SK-N-SH treated with all-trans-retinoic acid at 6 μM for 48 hours (cell line): Measurements from ENCODE around the gene C20orf141.
"Not testable (repeated sequence)": the region's sequence is repeated elsewhere in the genome, so short reads cannot be mapped to it uniquely, and the experiment has no call there.

Source experiments
- ATAC-seq: fragments of 200-7000 bp; cut with Tn5 transposase; 3 replicates; pipeline ENCODE4 v1.9.1; 2020; ENCODE audit warnings: mild to moderate bottlenecking, moderate library complexity
- ARNTL ChIP-seq: fragments of 450-650 bp; formaldehyde crosslinking; IDR thresholded peaks from 2 replicates; pipeline ENCODE4 v1.5.0; 2020; ENCODE audit warnings: low read depth, mild to moderate bottlenecking, moderate library complexity, borderline replicate concordance
- BACH2 ChIP-seq: fragments of 250-450 bp; sonication (Bioruptor Pico); IDR thresholded peaks from 2 replicates; pipeline ENCODE4 v1.9.0; 2021; ENCODE audit warnings: mild to moderate bottlenecking, borderline replicate concordance
- CSDC2 ChIP-seq: fragments of 250-450 bp; sonication (Bioruptor Pico); IDR thresholded peaks from 2 replicates; pipeline ENCODE4 v1.5.0; 2020; ENCODE audit warnings: mild to moderate bottlenecking, moderate library complexity
- ESRRG ChIP-seq: fragments of 250-450 bp; sonication (Bioruptor Pico); IDR thresholded peaks from 2 replicates; pipeline ENCODE4 v1.6.1; 2021; ENCODE audit warnings: mild to moderate bottlenecking
- GLIS3 ChIP-seq: fragments of 250-450 bp; sonication (Bioruptor Pico); IDR thresholded peaks from 2 replicates; pipeline ENCODE4 v1.5.0; 2020; ENCODE audit warnings: mild to moderate bottlenecking, moderate library complexity
- ISL1 ChIP-seq: fragments of 250-450 bp; sonication (Bioruptor Pico); IDR thresholded peaks from 2 replicates; pipeline ENCODE4 v2.1.2; 2022; ENCODE audit warnings: mild to moderate bottlenecking, moderate library complexity
- OSR1 ChIP-seq: fragments of 250-450 bp; sonication (Bioruptor Pico); IDR thresholded peaks from 2 replicates; pipeline ENCODE4 v1.8.0; 2022; ENCODE audit warnings: moderate library complexity, mild to moderate bottlenecking, inconsistent platforms
- PPARA ChIP-seq: fragments of 250-450 bp; sonication (Bioruptor Pico); IDR thresholded peaks from 2 replicates; pipeline ENCODE4 v1.5.0; 2020; ENCODE audit warnings: mild to moderate bottlenecking, borderline replicate concordance
- RARB ChIP-seq: fragments of 250-450 bp; sonication (Bioruptor Pico); IDR thresholded peaks from 2 replicates; pipeline ENCODE4 v1.8.0; 2021; ENCODE audit warnings: mild to moderate bottlenecking, moderate library complexity
- SNAI2 ChIP-seq: fragments of 250-450 bp; sonication (Bioruptor Pico); IDR thresholded peaks from 2 replicates; pipeline ENCODE4 v1.5.0; 2020; ENCODE audit warnings: mild to moderate bottlenecking, moderate library complexity
- TCF4 ChIP-seq: fragments of 250-450 bp; sonication (Bioruptor Pico); IDR thresholded peaks from 2 replicates; pipeline ENCODE4 v1.8.0; 2021; ENCODE audit warnings: mild to moderate bottlenecking, moderate library complexity, borderline replicate concordance
- TOX ChIP-seq: fragments of 250-450 bp; sonication (Bioruptor Pico); IDR thresholded peaks from 2 replicates; pipeline ENCODE4 v1.8.0; 2021; ENCODE audit warnings: mild to moderate bottlenecking, moderate library complexity, borderline replicate concordance
- ZFP3 ChIP-seq: fragments of 250-450 bp; sonication (Bioruptor Pico); IDR thresholded peaks from 2 replicates; pipeline ENCODE4 v1.5.0; 2020; ENCODE audit warnings: mild to moderate bottlenecking, moderate library complexity
- ZFP30 ChIP-seq: fragments of 450-650 bp; formaldehyde crosslinking; IDR thresholded peaks from 2 replicates; pipeline ENCODE4 v1.5.0; 2022; ENCODE audit warnings: mild to moderate bottlenecking, moderate library complexity
- ZNF565 ChIP-seq: fragments of 450-650 bp; formaldehyde crosslinking; conservative IDR thresholded peaks from 2 replicates; pipeline ENCODE4 v1.5.0; 2020; ENCODE audit warnings: low read depth, mild to moderate bottlenecking, moderate library complexity
- ZNF70 ChIP-seq: fragments of 450-650 bp; formaldehyde crosslinking; IDR thresholded peaks from 2 replicates; pipeline ENCODE4 v1.5.0; 2020; ENCODE audit warnings: mild to moderate bottlenecking, moderate library complexity
- ZNF8 ChIP-seq: fragments of 450-650 bp; formaldehyde crosslinking; IDR thresholded peaks from 2 replicates; pipeline ENCODE4 v1.5.0; 2020; ENCODE audit warnings: mild to moderate bottlenecking, moderate library complexity
- TF ChIP-seq, protein P1 (sequence below): fragments of 250-450 bp; sonication (Bioruptor Pico); IDR thresholded peaks from 2 replicates; pipeline ENCODE4 v1.5.0; 2020; ENCODE audit warnings: mild to moderate bottlenecking, moderate library complexity
- TF ChIP-seq, protein P2 (sequence below): fragments of 250-450 bp; sonication (Bioruptor Pico); IDR thresholded peaks from 2 replicates; pipeline ENCODE4 v1.8.0; 2021; ENCODE audit warnings: low read depth, mild to moderate bottlenecking, moderate library complexity, borderline replicate concordance
- TF ChIP-seq, protein P3 (sequence below): fragments of 250-450 bp; sonication (Bioruptor Pico); IDR thresholded peaks from 2 replicates; pipeline ENCODE4 v1.5.1; 2021; ENCODE audit warnings: mild to moderate bottlenecking, moderate library complexity
- TF ChIP-seq, protein P4 (sequence below): fragments of 250-450 bp; sonication (Bioruptor Pico); IDR thresholded peaks from 2 replicates; pipeline ENCODE4 v1.8.0; 2020; ENCODE audit warnings: mild to moderate bottlenecking, moderate library complexity, borderline replicate concordance

C20orf141 gene

DNA sequence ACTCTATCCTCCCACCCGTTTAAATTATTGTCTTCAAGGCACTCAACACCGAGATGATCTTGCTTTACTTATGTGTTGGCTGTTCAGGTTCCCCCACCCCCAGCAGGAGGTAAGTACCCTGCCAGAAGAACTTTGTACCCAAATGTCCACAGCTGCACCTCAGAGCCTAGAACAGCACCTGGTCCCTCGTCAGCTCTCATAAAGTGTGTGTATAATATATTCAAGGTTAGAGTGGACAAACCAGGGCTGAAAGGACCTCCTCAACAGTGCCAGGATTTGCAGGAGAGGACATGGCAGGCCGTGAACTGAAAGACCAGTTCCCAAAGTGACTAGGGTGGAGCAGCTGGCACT is 8.5 kb upstream of the C20orf141 start:
- no peak for ATAC-seq
- no peak for TF ChIP-seq ZFP3 (CRISPR knock-in tag)
- TF ChIP-seq, protein P1, sequence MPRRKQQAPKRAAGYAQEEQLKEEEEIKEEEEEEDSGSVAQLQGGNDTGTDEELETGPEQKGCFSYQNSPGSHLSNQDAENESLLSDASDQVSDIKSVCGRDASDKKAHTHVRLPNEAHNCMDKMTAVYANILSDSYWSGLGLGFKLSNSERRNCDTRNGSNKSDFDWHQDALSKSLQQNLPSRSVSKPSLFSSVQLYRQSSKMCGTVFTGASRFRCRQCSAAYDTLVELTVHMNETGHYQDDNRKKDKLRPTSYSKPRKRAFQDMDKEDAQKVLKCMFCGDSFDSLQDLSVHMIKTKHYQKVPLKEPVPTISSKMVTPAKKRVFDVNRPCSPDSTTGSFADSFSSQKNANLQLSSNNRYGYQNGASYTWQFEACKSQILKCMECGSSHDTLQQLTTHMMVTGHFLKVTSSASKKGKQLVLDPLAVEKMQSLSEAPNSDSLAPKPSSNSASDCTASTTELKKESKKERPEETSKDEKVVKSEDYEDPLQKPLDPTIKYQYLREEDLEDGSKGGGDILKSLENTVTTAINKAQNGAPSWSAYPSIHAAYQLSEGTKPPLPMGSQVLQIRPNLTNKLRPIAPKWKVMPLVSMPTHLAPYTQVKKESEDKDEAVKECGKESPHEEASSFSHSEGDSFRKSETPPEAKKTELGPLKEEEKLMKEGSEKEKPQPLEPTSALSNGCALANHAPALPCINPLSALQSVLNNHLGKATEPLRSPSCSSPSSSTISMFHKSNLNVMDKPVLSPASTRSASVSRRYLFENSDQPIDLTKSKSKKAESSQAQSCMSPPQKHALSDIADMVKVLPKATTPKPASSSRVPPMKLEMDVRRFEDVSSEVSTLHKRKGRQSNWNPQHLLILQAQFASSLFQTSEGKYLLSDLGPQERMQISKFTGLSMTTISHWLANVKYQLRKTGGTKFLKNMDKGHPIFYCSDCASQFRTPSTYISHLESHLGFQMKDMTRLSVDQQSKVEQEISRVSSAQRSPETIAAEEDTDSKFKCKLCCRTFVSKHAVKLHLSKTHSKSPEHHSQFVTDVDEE = no peak
- TF ChIP-seq, protein P2, sequence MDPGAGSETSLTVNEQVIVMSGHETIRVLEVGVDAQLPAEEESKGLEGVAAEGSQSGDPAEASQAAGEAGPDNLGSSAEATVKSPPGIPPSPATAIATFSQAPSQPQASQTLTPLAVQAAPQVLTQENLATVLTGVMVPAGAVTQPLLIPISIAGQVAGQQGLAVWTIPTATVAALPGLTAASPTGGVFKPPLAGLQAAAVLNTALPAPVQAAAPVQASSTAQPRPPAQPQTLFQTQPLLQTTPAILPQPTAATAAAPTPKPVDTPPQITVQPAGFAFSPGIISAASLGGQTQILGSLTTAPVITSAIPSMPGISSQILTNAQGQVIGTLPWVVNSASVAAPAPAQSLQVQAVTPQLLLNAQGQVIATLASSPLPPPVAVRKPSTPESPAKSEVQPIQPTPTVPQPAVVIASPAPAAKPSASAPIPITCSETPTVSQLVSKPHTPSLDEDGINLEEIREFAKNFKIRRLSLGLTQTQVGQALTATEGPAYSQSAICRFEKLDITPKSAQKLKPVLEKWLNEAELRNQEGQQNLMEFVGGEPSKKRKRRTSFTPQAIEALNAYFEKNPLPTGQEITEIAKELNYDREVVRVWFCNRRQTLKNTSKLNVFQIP (CRISPR knock-in tag) = no peak
- no peak for TF ChIP-seq BACH2 (CRISPR knock-in tag)
- no peak for TF ChIP-seq ZFP30
- no peak for TF ChIP-seq OSR1 (CRISPR knock-in tag)
- TF ChIP-seq ZNF8 (CRISPR knock-in tag) = no peak
- TF ChIP-seq RARB (CRISPR knock-in tag) = no peak
- no peak for TF ChIP-seq ARNTL (CRISPR knock-in tag)
- TF ChIP-seq, all 23 proteins: peak for 0

DNA sequence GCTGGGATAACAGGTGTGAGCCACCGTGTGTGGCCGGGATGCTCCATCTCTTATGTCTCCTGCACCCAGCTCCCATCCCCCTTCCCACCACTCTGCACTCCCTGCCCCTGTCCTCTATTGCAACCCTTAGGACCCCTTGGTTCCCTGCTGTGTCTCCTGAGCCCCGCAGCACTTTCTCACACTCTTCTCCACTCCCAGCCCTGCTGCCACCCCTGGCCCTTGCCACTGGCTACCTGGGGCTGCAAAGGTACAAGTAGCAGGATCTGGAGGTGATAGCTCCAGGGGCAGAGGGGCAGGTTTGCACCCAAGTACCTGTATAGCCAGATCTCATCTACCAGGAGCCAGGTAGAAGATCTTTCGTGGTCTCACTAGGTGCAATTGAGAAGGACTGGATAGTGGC is 7.8 kb upstream of the C20orf141 start:
- TF ChIP-seq TCF4 (CRISPR knock-in tag) (no peak), ZFP3 (CRISPR knock-in tag) (no peak), GLIS3 (CRISPR knock-in tag) (no peak), RARB (CRISPR knock-in tag) (no peak), ESRRG (CRISPR knock-in tag) (no peak), ZNF8 (CRISPR knock-in tag) (no peak), PPARA (CRISPR knock-in tag) (no peak), ZFP30 (no peak), BACH2 (CRISPR knock-in tag) (no peak), SNAI2 (CRISPR knock-in tag) (no peak), CSDC2 (CRISPR knock-in tag) (no peak), OSR1 (CRISPR knock-in tag) (no peak), ISL1 (CRISPR knock-in tag) (no peak), ZNF565 (CRISPR knock-in tag) (no peak), TOX (CRISPR knock-in tag) (no peak), ZNF70 (CRISPR knock-in tag) (no peak)
- TF ChIP-seq, protein P1 = no peak
- TF ChIP-seq, protein P3, sequence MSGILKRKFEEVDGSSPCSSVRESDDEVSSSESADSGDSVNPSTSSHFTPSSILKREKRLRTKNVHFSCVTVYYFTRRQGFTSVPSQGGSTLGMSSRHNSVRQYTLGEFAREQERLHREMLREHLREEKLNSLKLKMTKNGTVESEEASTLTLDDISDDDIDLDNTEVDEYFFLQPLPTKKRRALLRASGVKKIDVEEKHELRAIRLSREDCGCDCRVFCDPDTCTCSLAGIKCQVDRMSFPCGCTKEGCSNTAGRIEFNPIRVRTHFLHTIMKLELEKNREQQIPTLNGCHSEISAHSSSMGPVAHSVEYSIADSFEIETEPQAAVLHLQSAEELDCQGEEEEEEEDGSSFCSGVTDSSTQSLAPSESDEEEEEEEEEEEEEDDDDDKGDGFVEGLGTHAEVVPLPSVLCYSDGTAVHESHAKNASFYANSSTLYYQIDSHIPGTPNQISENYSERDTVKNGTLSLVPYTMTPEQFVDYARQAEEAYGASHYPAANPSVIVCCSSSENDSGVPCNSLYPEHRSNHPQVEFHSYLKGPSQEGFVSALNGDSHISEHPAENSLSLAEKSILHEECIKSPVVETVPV (CRISPR knock-in tag) = no peak
- TF ChIP-seq, protein P2 (CRISPR knock-in tag) = no peak
- TF ChIP-seq, protein P4, sequence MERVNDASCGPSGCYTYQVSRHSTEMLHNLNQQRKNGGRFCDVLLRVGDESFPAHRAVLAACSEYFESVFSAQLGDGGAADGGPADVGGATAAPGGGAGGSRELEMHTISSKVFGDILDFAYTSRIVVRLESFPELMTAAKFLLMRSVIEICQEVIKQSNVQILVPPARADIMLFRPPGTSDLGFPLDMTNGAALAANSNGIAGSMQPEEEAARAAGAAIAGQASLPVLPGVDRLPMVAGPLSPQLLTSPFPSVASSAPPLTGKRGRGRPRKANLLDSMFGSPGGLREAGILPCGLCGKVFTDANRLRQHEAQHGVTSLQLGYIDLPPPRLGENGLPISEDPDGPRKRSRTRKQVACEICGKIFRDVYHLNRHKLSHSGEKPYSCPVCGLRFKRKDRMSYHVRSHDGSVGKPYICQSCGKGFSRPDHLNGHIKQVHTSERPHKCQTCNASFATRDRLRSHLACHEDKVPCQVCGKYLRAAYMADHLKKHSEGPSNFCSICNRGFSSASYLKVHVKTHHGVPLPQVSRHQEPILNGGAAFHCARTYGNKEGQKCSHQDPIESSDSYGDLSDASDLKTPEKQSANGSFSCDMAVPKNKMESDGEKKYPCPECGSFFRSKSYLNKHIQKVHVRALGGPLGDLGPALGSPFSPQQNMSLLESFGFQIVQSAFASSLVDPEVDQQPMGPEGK (CRISPR knock-in tag) = no peak
- ATAC-seq = no peak

DNA sequence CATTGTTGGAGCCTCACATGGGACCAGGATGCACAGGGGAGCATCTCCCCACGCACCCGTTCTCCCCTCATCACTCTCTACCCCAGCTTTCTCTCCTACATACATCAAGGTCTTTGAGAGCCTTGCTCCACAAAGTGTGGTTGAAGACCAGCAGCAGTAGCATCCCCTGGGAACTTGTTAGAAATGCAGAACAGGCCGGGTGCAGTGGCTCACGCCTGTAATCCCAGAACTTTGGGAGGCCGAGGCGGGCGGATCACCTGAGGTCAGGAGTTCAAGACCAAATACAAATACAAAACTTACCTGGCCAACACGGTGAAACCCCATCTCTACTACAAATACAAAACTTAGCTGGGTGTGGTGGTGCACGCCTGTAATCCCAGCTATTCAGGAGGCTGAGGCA is 6.9 kb upstream of the C20orf141 start:
- not testable (repeated sequence) for ATAC-seq
